Posterior vena cava (tissue), 2 donors: ENCODE measurements around the gene MRPS18A. TPM values are rescaled to one million over a fixed set of nuclear protein-coding genes. Genes with fewer than 3 reads are reported as not detected.

Experiments used
- DNase-seq: peaks from one replicate; pipeline ENCODE4 v3.0.0-alpha.2; 2020; ENCODE audit warnings: low spot score
- intact Hi-C, 2 donors: fragments of 100-400 bp; cut with DNase I; formaldehyde crosslinking; loops; one replicate each; pipeline versions ENCODE4 v1.14.1 to v1.14.2; 2022 to 2023
- total RNA-seq, 2 donors: library from RNA; stranded (reverse); fragmentation: NEBNext Ultra II Directional; extraction: Animal tissue kit (Norgen Biotek cat#: 25700); gene quantifications; one replicate each; pipeline ENCODE4 v1.2.1, GENCODE V29; 2021
- donor health status: DM: yes; HTN: yes; CAD: no.
- donor health status: DM: yes; HTN: yes; CAD: no.

The MRPS18A gene
- total RNA-seq, 2 donors from 2014 or later: 25.4 to 28.2 TPM

DNA sequence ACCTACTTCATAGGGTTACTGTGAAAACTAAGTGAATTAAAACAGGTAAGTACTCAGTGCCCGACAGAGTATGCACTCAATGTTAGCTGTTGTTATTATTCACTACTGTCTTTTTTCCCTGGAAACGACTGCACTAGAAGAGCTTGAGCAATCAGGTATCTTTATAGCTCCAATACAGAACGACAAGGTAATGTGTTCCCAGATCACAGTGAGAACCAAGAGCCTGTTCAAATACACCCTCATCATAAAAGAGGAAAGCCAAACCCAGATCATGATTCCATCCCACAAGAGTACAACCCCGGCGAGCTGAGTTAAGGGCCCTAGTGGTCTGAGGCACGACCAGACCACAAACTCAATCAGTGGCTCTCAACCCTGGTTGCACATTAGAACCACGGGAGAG, 9.8 kb downstream of the MRPS18A start:
- DNase-seq: peak; percentile 13
- intact Hi-C loops: no loop called here

DNA sequence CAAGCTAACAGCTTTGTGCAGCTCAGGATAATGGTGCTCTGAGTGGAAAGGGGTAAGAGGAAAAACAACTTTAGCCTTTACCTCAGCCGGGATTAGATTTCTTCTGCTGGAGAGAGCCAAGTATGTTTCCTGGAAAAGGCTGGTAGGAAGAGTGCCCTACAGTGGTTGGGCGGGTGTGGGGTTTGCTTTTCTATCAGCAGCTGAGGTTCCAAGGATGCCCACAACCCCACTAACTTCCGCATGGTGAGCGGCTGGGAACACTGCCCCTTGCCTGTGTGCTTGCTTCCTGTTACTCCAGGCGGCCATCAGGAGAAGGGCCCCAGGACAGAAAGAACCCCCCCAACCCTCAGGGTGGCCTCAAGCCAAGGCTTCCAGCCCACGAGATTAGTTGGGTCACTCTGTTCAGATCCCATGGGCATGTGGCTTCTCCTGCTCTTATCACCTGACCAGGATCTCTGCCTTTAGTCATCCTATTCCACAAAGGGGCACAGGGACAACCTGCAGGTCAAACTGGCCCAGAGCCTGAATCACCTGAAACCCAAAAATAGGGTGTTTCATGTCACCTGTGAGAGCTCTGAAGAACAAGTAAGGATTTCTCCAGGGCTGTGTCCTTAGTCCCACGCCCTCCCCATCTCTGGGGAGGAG, 10.5 kb downstream of the MRPS18A start:
- DNase-seq: peak; percentile 35
- intact Hi-C loops: no loop called here

DNA sequence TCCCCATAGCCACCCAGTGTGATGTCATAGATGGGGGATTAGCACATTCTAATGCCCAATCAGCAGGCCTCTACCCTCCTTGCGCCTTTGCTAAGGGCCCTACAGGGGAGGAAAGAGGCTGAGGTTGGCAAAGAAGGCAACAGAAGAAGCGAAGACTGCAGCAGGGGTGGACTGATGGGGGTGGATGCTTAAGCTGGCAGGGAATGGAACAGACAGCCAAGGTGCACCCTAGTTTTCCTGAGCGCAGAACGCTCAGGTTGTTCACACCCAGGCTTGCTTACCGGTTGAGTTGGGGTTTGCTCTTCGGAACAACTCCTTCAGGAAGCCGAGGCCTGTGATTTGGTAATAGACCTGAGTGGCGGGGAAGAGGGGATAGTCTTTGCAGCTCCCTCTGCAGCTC, 12.7 kb downstream of the MRPS18A start:
- peak; percentile 20 for DNase-seq
- intact Hi-C loops: loop anchor here in 1 of 2 donors (1.0 kb wide), 1 partner anchor 25 kb away; no protein-coding TSS in a partner anchor

DNA sequence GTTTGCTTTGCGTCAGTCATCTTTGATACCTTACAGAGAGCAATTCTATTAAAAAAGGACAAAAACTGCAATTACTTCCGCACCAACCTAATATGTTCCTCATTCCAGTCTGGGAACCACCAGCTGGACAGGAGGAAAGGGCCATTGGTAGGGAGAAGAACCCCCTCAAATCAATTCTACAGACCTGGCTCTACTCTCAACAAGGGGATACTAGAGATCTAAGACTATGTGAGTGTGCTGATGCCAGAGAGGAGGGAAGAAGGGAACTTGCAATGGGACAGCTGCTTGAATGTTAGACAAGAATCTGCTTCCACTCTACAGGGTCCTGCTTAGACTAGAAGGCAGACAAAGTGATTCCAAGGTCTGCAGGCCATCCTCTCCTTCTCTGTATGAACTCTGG, 13.3 kb downstream of the MRPS18A start:
- intact Hi-C loops: loop anchor here in 1 of 2 donors (1.0 kb wide), 1 partner anchor 26 kb away; no protein-coding TSS in a partner anchor
- DNase-seq: no peak

DNA sequence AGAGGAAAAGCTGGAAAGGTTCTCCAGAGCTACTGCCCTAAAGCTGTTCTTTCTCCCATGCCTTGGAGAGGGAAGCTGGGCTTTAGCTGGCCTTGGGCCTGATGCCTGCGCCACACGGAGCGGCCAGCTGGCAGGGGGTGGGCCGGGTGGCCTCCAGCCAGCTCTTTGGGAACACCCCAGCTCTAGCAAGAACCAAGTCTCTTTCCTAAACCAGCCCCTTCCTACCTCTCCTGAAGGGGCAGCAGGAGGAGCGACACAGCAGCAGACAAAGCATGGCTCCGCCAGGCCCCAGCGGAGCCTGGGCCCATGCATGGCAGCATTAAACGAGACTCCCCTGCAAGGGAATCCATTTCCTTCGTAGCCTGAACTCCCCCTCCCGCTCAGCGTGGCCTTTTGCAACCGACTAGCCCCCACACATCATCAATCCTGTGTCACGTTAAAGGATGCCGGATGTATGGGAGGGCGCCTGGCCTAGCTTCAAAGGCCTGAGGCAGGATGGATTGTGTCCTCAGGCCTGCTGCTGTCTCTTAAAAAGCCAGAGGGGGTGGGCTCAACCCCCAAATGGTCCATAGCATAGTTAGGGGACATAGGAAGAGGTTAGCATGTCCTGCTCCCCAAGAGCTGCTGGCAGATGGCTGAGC, 14.0 kb downstream of the MRPS18A start:
- DNase-seq: peak; percentile 69
- intact Hi-C loops: loop anchor here in 1 of 2 donors (1.0 to 2.0 kb wide), 2 partner anchors 13 to 27 kb away; partner anchors contain the start of gene MRPS18A

DNA sequence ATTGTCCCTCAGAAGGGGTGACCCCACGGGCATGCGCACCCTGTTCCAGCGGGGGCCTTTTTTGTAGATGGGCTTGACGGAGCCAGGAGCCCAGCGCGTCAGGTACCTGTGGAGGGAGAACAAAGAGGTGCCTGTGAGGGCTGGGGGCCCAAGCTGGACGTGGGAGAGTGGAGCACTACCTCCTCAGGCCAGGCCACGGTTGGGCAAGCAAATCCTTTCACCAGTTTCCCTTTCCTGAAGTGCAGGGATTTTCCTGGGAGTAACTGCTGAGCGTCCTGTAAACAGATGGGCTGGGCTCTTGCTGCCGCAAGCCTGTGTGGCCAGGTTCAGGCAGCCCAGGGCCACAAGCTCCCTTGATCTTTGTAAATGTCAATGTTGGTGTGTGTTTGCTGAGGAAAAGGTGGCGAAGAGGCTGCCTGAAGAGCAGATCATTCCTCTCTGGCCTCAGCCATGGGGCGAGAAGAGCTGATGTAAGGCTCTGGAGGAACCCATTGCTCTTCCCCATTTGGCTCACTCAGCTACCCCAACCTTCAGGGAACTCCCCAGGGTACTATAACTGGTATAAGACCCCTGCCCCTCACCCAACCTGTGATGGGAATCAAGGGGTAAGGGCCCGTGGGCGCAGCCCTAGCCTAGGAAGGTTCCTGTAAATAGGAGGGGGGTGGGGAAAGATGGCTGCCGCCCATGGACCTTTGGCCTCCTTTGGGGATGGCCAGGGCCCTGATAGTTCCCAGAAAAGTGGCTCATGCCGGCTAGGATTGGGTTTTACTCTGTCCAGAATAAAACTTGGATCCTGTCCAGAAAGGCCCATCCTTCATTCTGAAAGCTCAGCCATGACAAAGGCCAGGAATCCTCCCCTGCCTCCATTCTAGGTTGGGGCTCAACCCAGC, 15.5 kb downstream of the MRPS18A start:
- intact Hi-C loops: loop anchor here in 1 of 2 donors (2.0 kb wide), 1 partner anchor 15 kb away; the partner anchor contains the start of gene MRPS18A
- peak; percentile 84 for DNase-seq

DNA sequence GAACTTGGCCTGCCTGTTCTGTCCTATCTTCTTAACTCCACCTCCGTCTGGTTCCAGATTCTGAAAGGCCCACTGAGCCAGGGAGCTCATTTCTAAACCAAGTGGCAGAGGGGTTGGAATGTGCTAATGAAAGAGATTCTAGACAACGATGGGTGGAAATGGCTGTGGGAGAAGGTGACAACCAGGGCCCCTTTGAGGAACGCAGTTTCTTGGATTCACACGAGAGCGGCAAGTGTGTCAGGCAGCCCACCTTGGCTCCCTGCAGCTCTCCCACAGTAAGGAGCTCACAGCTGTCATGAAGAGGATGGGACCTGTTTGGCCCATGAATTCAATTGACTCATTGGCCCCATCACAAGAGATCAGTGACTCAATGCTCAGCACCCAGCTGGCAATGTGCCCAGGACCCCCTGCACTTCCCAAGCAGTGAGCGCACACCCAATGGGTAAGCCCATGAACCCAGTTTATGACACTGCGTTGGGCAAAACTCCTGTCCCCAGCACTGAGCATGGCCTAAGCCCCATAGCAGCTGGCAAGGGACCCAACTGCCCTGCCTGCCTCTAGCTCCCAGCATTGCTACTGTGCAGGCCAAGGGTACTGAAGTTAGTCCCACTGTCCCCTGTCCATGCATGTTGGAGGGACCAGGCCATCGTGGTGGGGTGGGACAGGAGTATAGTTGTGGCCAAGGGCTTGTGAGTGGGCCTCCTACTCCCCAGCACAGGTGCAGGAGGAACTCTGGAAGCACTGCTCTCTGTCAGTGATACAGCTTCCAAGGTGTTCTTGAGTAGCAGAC, 16.4 kb downstream of the MRPS18A start:
- DNase-seq: peak; percentile 74
- intact Hi-C loops: no loop called here

DNA sequence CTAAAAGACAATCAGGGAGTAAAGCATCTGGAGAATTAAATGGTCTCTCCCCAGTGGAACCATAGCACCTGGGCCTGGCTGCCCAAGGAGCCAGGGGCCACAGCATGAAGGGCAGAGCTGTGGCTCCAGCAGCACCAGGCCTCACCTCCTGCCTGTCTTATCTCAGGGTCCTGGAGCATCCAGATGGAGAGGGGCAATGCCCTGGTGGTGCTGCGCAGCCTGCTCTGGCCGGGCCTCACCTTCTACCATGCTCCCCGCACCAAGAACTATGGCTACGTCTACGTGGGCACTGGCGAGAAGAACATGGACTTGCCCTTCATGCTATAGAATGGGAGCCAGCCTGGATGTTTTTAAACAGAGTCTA, 17.0 kb downstream of the MRPS18A start:
- intact Hi-C loops: no loop called here
- DNase-seq: peak; percentile 58

DNA sequence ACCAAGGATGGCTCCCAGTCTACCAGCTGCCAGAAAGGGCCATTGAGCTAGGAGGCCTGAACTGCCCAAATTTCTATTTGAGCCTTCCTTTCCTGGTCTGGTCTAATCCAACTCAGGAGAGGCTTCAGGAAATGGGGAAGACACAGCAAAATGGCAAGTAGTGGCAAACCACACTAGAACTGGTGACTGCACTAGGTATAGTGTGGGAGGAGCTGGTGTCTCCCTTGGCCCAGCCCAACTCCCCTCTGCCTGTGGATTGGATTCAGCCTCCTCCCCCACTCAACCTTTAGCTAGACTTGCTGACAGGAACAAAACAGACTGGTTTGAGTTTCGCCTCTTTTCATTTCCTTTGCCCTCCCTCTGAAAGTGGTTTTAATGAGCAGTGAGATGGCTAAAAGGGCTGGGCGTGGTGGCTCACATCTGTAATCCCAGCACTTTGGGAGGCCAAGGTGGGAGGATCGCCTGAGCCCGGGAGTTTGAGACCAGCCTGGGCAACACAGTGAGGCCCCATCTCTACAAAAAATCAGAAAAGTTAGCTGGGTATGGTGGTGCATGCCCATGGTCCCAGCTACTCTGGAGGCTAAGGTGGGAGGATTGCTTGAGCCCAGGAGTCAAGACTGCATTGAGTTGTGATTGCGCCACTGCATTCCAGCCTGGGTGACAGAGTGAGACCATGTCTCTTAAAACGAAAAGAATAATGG, 17.5 kb downstream of the MRPS18A start:
- peak; percentile 64 for DNase-seq

DNA sequence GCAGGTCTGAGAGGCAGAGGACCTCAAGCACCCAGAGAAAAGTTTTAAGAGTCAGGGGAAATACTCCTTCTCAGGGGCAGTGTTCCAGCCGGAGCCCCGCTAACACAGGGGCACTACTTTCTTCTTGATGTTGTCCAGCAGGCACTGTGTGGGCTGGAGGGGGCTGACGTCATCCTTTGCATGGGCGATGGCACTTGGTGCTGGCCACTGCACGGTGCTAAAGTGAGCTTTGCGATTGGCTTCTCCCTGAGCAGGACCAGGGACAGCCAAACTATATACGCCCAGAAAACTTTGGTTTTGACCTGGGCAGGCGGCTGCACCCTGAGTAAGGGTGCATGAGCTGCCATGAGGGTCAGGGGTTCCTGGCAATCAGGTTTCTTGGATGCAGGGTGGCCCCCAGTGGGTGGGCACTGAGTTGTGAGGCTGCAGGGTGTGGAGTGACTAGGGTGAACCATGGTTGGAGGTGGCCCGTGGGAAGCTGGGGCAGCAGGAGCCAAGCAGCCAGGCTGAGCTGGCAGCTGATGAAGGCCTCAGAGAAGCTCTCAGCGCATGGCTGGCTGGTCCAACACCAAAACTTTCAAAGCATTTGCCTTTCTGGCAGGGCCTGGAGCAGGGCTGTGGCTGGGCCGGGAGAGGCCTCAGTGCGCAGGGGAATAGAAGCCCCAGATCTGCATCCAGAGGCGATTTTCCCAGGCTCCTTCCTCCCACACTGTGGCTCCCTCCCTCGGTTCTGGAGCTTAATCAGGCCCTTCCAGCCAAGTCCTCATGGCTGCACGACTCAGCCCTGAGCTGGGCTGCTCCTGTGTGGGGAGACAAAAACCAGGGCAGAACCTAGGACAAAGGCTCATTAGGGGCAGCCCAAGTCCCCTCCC, 18.3 kb downstream of the MRPS18A start:
- intact Hi-C loops: loop anchor here (5.0 kb wide), 3 partner anchors 88 to 408 kb away; partner anchors contain the start of gene VEGFA (in 1 of the 2)
- DNase-seq: peak; percentile 91

More for the DNA sequence above, 17.5 kb downstream of the MRPS18A start:
- intact Hi-C loops: loop anchor here (5.0 kb wide), 3 partner anchors 87 to 407 kb away; partner anchors contain the start of gene VEGFA (in 1 of the 2)

DNA sequence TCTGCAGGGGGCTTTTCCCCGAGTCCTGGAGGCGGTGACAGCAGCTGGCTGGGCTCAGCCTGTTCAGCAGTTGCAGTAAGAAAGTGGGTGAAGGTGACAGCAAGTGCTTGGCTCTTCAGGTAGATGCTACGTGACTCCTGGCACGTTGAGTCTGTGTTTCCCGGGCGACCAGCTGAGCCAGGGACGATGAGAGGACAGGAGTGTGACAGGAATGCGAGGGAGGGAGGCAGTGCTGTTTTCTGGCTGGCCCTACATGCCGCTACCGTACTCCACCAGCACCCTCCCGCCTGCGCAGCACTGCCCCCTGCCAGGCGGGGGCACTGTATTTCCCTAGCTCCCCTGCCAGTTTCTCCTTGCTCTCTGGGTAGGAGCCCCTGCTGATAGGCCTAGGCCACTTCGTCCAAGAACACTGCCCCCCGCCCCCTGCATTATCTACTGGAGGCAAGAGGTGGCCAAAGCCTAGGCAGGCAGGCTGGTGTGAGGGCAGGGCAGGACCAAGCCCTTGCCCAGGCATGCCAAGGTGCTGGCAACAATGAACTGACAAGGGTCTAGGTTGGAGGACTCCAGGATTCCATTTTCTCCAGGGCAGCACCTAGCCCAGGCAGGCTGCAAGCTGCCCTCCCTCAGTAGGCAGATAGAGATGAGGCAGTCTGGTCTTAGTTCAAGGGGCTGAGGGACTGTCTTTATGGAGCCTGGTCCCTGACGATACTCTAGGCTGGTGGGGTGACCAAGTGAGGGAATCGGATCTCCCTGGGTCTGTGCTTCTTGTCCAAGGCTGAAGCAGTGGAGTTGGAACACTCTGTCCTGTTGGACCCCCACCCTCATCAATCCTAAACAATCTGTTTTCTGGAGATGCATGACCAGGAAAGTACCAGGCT, 19.2 kb downstream of the MRPS18A start:
- intact Hi-C loops: loop anchor here (5.0 kb wide), 3 partner anchors 89 to 409 kb away; partner anchors contain the start of gene VEGFA (in 1 of the 2)
- DNase-seq: peak; percentile 82

DNA sequence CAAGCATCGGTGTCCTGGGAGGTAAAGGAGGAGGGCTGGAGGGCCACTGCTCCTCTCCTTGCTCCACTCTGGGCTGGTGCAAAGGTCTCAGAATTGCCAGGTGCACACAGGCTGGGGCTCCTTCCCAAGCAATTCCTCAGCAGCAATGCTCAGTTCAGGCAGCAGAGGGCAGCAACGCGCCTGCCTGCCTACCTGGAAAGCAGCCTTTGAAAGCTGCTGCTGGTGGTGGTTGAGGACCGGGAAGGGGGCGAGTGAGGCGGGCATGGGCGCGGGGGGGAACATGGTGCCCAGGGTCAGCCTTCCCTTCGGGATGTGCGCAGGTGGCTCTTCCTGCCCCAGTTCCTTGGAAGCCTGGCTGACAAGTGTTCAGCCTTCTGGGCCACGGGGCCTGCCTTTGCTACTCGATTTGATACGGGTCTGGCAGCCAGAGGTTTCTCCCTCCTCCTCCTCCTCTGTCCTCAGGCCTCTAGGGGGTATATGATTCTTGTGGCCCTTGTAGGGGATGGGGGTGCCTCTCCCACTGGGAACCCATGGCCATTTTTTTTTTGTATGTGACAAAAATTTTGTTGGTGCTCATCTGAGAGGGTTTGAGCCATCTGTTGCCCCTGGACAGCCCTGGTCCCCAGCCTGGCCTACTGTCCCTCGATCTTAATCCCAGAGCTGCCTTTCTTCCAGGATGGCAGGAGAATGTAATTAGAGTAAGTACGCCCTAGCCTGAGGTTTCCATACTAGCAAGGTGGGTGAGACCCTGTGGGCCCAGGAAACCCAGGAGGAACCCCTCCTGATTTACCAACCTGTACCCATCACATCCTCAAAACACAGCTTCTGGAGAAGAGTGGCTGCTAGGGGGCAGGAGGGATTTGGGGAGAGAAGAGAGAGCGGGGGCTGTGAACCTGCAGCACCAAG, 20.1 kb downstream of the MRPS18A start:
- intact Hi-C loops: loop anchor here (1.0 to 5.0 kb wide), 4 partner anchors 90 to 412 kb away; partner anchors contain the start of gene VEGFA (in 1 of the 2)
- DNase-seq: peak; percentile 93

DNA sequence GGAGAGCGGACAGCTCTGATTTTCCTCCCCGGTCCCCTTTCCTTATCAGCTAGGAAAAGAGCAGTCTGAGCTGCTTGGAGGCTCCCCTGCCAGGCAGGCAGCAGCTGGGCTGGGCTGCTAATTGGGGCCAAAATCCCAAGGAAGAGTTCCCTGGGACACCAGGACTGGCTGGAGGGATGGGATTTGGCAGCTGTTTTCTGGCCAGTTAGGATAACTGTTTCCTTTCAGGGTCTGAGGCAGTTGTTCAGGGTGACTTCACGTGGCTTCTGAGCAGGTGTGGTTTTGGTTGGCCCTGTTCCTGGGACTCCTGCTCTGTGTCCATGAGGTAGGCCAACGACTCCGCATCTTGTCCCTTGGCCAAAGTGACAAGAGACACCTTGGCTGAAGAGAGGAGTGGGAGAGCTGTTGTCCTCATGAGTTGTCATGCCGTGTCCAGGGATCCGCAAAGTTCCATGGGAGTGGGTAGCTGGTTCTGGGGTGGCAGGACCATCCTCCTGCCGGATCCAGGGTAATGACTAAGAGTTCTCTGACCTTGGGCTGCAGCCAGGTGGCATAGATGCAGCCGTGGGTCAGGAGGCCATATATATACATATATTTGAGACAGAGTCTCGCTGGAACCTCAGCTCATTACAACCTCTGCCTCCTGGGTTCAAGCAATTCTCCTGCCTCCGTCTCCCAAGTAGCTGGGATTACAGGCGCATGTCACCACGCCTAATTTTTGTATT, 21.2 kb downstream of the MRPS18A start:
- DNase-seq: peak; percentile 66
- intact Hi-C loops: loop anchor here (5.0 kb wide), 3 partner anchors 91 to 411 kb away; partner anchors contain the start of gene VEGFA (in 1 of the 2)

DNA sequence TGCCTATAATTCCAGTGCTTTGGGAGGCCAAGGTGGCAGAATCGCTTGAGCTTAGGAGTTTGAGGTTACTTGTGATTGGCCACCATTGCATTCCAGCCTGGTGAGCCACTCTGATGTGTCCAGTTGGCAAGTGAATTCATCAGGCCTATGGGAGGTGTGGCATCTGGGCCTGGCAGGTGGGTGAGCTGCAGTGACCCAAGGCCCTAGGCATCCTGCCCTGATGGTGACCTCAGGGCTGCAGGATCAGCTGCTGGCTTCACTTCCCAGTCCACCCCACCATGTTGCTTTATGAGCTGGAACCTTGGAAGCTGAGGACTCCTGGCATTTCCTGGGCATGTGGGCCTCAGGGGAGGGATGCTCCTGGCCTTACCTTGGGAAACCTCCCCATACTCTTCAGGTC, 22.2 kb downstream of the MRPS18A start:
- intact Hi-C loops: loop anchor here (5.0 kb wide), 3 partner anchors 92 to 412 kb away; partner anchors contain the start of gene VEGFA (in 1 of the 2)
- DNase-seq: no peak
